Measurements from ENCODE around the gene BTAF1.

Gene BTAF1

DNA sequence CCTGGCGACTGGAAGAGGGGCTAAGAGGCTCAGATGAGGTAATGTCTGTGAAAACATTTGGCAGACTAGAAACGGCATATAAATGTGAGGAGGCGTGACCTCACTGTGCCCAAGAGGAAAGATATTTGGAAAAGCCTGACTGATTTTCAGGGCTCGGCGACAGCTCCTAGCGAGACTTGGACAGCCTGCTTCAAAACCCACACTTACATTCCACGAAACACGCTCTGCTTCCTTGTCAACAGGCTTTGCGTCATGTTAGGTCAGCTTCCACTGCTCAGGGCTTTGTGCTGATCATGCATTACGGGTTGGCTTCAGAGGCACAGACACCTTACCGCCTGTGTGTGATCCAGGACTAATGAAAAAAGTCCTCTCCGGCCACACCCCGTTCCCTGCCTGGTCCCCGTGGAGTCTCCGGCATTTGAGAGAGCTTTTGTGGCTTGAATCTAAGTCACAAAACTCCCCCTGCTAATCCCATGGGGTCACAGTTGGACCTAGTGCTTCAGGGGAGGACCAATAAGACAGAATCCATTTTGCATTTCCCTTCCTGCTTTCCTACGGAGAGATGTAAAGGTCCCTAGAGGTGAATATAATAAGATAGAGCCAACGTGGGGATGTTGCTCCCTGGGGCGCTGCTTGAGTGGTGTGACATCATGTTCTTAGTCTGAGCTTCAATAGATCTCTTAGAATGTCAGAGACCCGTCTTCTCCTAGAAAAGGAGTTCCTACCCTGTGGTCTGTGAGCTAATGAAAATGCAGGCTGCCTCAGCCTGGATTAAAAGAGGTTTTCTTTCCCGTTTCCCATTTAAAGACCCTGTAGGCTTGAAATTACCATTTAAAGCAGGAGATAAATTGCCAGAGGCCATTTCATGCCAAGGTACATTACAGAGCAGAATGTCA is 39.8 kb upstream of the BTAF1 start:
- no peaks in the 10 kb centered on the region for H3K4me1 ChIP-seq
- peak overlapping the region; percentile 9 for H3K4me3 ChIP-seq (ENCODE audit: low read depth, low read length)
- no peaks in the 10 kb centered on the region for H3K9me3 ChIP-seq
- no peaks in the 10 kb centered on the region for H3K27me3 ChIP-seq
- DNase-seq, result no peak
- TF ChIP-seq, protein P1, sequence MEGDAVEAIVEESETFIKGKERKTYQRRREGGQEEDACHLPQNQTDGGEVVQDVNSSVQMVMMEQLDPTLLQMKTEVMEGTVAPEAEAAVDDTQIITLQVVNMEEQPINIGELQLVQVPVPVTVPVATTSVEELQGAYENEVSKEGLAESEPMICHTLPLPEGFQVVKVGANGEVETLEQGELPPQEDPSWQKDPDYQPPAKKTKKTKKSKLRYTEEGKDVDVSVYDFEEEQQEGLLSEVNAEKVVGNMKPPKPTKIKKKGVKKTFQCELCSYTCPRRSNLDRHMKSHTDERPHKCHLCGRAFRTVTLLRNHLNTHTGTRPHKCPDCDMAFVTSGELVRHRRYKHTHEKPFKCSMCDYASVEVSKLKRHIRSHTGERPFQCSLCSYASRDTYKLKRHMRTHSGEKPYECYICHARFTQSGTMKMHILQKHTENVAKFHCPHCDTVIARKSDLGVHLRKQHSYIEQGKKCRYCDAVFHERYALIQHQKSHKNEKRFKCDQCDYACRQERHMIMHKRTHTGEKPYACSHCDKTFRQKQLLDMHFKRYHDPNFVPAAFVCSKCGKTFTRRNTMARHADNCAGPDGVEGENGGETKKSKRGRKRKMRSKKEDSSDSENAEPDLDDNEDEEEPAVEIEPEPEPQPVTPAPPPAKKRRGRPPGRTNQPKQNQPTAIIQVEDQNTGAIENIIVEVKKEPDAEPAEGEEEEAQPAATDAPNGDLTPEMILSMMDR (IDR thresholded peaks at IDR 0.05; ENCODE audit: low read depth, low read length), result no peak
- H3K36me3 ChIP-seq, result no peaks in the 10 kb centered on the region

DNA sequence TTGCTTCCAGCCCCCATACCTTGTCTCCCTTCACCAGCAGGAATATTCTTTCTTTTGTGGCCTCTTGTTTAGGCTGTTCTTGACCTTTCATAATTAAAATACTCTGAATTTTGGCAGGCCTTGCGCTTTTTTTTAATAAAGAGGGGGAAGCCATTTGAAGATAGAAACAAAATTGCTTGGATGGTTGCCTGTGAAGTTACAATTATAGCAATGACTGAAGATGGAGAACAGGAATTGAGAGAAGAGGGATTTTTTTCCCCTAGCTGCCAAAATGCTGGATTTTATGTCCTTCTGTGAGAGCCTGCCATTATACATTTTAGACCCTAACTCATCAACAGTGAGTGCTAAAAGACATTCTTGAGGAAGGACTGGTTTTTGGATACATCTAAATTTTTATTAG is 39.0 kb upstream of the BTAF1 start:
- Histone ChIP-seq H3K36me3 (no peaks in the 10 kb centered on the region), H3K9me3 (no peaks in the 10 kb centered on the region), H3K4me3 (ENCODE audit: low read depth, low read length) (peak overlapping the region; percentile 9), H3K4me1 (no peaks in the 10 kb centered on the region), H3K27me3 (no peaks in the 10 kb centered on the region)
- TF ChIP-seq, protein P1 (IDR thresholded peaks at IDR 0.05; ENCODE audit: low read depth, low read length), result no peak
- no peak for DNase-seq

DNA sequence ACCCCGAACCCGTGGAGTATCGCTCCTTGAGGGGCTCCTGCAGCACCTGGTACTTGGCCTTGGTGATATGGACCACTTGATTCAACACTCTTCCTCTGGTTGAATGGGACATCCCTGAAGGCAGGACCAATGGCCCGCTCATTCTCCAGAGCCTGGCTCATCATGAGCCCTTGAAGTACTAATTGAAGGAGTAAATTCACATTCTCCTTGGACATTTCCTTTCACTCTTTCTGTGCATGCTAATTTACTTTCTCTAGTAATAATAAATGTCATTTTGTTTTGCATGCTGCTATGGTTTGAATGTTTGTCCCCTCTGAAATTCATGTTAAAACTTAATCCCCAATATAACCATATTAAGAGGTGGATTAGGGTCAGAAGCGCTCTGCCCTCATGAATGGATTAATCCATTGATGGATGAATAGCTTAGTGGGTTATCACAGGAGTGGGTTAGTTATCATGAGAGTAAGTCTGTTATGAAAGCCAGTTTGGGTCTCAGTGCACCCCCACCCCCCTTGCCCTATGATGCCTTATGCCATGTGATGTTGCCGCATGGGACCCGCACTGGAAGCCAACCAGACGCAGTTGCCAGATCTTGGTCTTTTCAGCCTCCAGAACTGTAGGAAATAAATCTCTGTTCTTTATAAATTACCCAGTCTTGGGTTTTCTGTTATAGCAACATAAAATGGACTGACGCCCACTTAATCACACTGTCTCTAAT is 38.0 kb upstream of the BTAF1 start:
- TF ChIP-seq, protein P1 (IDR thresholded peaks at IDR 0.05; ENCODE audit: low read depth, low read length), result no peak
- Histone ChIP-seq H3K36me3 (no peaks in the 10 kb centered on the region), H3K4me3 (ENCODE audit: low read depth, low read length) (no peak overlapping the region), H3K27me3 (no peaks in the 10 kb centered on the region), H3K4me1 (no peaks in the 10 kb centered on the region), H3K9me3 (no peaks in the 10 kb centered on the region)
- no peak for DNase-seq

DNA sequence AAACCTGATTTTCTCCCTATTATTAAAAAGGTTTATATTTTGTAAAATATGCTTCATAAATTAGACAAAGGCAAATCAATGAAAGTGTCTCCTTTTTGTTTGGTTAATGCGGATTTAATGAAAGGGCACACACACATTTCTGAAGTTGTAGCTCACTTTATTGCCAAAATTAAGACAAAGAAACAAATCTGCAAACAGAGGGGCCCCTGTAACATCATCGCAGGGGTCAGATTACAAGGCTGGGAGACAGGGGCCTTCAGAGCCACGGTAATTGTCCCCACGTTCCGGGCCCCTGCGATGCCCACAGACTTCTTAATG is 36.7 kb upstream of the BTAF1 start:
- no peak for DNase-seq
- Histone ChIP-seq H3K4me3 (ENCODE audit: low read depth, low read length) (peak overlapping the region; percentile 80), H3K27me3 (no peaks in the 10 kb centered on the region), H3K4me1 (no peaks in the 10 kb centered on the region), H3K36me3 (no peaks in the 10 kb centered on the region), H3K9me3 (no peaks in the 10 kb centered on the region)
- TF ChIP-seq, protein P1 (IDR thresholded peaks at IDR 0.05; ENCODE audit: low read depth, low read length), result no peak

DNA sequence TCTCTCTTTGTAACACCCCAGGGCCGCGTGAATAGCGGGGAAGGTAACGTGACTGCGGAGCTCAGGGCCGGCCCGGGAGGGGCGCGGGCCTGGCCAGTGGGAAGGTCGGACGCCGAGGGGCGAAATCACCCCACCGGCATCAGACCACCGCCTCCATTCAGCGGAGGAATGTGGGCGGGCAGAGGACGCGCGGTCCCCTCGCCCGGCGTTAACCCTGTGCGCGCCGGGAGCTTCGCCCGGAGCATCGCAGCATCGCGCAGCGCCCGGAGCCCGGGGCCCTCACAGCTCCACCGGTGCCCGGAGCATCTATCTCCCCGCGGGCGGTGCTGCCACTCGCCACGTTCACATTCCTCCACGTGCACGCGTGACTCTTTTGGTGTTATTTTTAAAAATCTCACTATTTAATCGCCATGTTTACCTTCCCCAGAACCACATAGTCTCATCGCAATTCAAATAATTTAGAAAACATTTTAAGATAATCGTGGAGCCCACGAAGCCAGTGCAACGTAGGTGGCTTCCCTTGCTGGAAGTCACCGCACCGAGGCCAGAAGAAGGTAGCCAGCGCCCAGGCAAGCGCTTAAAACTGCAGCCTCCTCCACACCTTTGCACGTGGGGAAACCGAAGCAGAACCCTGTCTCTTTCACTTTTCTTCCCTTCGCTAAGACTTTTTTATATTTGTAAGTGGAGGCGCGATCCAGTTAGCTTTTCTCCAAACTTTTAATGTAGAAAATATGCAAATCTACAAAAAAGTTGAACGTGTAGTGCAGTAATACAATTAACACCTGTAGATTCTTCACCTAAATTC is 36.1 kb upstream of the BTAF1 start:
- no peaks in the 10 kb centered on the region for H3K36me3 ChIP-seq
- H3K4me1 ChIP-seq, result no peaks in the 10 kb centered on the region
- TF ChIP-seq, protein P1 (IDR thresholded peaks at IDR 0.05; ENCODE audit: low read depth, low read length), result no peak
- peak; percentile 46 for DNase-seq
- no peaks in the 10 kb centered on the region for H3K27me3 ChIP-seq
- no peaks in the 10 kb centered on the region for H3K9me3 ChIP-seq
- peak overlapping the region; percentile 80 for H3K4me3 ChIP-seq (ENCODE audit: low read depth, low read length)
